Keratinocyte (primary cell): ENCODE data around the gene RAD51. TPM values are rescaled to one million over a fixed set of nuclear protein-coding genes. Genes with fewer than 3 reads are reported as not detected.

Experiments
- DNase-seq: peaks from one replicate; pipeline ENCODE4 v3.0.0-alpha.2; 2011; ENCODE audit warnings: low read depth, missing footprints, low spot score
- FAIRE-seq: peaks from 2 replicates; lab custom pipeline; 2011; peaks lifted over from hg19 to GRCh38; lab: Jason Lieb, UNC
- H2AFZ ChIP-seq: 2 replicates; pipeline ENCODE4 v1.6.0; 2012; ENCODE audit warnings: low read length, control low read depth, inconsistent platforms; ENCODE audit not compliant: control insufficient read depth
- H3K27ac ChIP-seq: 2 replicates; pipeline ENCODE4 v1.5.1; 2011; ENCODE audit warnings: low read length; ENCODE audit not compliant: control insufficient read depth, insufficient read depth
- H3K27me3 ChIP-seq: 3 replicates; pipeline ENCODE4 v1.6.0; 2011; ENCODE audit warnings: low read length; ENCODE audit not compliant: control insufficient read depth, insufficient read depth; ENCODE audit errors: extremely low read depth
- H3K36me3 ChIP-seq, 2 experiments: 2 replicates in 1 of 2; 3 replicates in 1 of 2; pipeline ENCODE4 v1.5.1; 2011; ENCODE audit warnings: low read length in 2 of 2, mild to moderate bottlenecking in 1 of 2; ENCODE audit not compliant: control insufficient read depth in 2 of 2, insufficient read depth in 2 of 2; ENCODE audit errors: extremely low read depth in 1 of 2
- H3K4me1 ChIP-seq: 3 replicates; pipeline ENCODE4 v1.5.1; 2011; ENCODE audit warnings: low read length; ENCODE audit not compliant: control insufficient read depth, insufficient read depth; ENCODE audit errors: extremely low read depth
- H3K4me2 ChIP-seq: 3 replicates; pipeline ENCODE4 v1.6.0; 2011; ENCODE audit warnings: low read depth, low read length; ENCODE audit not compliant: control insufficient read depth, insufficient read depth; ENCODE audit errors: extremely low read depth
- H3K4me3 ChIP-seq, 3 experiments: fragments of 200-600 bp in 1 of 3; sonication (generic) in 1 of 3; 2 replicates in 2 of 3; 3 replicates in 1 of 3; pipeline ENCODE4 v1.5.1; 2011 to 2016; ENCODE audit warnings: low read length in 3 of 3, mild to moderate bottlenecking in 3 of 3, control low read depth in 2 of 3, inconsistent platforms in 1 of 3, low read depth in 1 of 3, mixed read lengths in 1 of 3, mixed run types in 1 of 3, moderate library complexity in 1 of 3; ENCODE audit not compliant: control insufficient read depth in 2 of 3, insufficient read depth in 2 of 3; ENCODE audit errors: extremely low read depth in 1 of 3
- H3K79me2 ChIP-seq: 2 replicates; pipeline ENCODE4 v1.6.0; 2012; ENCODE audit warnings: low read length; ENCODE audit not compliant: control insufficient read depth, insufficient read depth
- H3K9ac ChIP-seq: 3 replicates; pipeline ENCODE4 v1.6.0; 2011; ENCODE audit warnings: low read length; ENCODE audit not compliant: control insufficient read depth, insufficient read depth; ENCODE audit errors: extremely low read depth
- H3K9me1 ChIP-seq: 3 replicates; pipeline ENCODE4 v1.6.0; 2011; ENCODE audit warnings: low read length; ENCODE audit not compliant: control insufficient read depth, insufficient read depth; ENCODE audit errors: extremely low read depth
- H3K9me3 ChIP-seq: 2 replicates; pipeline ENCODE4 v1.5.1; 2012; ENCODE audit warnings: low read depth, low read length; ENCODE audit not compliant: control insufficient read depth
- H4K20me1 ChIP-seq: 3 replicates; pipeline ENCODE4 v1.6.0; 2011; ENCODE audit warnings: low read length; ENCODE audit not compliant: control insufficient read depth, insufficient read depth; ENCODE audit errors: extremely low read depth
- CTCF ChIP-seq, 3 experiments: IDR thresholded peaks in 1 of 3; conservative IDR thresholded peaks in 1 of 3; optimal IDR thresholded peaks in 1 of 3; 2 replicates in 2 of 3; 3 replicates in 1 of 3; pipeline versions ENCODE3 to v1.5.1; 2011; ENCODE audit warnings: low read length in 3 of 3, mild to moderate bottlenecking in 3 of 3, moderate library complexity in 2 of 3, control low read depth in 1 of 3, inconsistent platforms in 1 of 3; ENCODE audit not compliant: insufficient read depth in 2 of 3; ENCODE audit errors: extremely low read depth in 1 of 3
- EZH2 ChIP-seq: IDR thresholded peaks from one replicate; pipeline ENCODE4 v1.6.1; 2012; ENCODE audit warnings: inconsistent platforms, mild to moderate bottlenecking, low read length, moderate library complexity
- dilution Hi-C: fragments of 300-500 bp; cut with MboI; formaldehyde crosslinking; loops from one replicate; pipeline ENCODE4 v1.7.0; 2020; ENCODE audit warnings: low sequenced_read_pairs; ENCODE audit not compliant: extremely low pct_ligation_motif_present
- polyA plus RNA-seq, 5 experiments: library from polyadenylated mRNA; depleted of rRNA in 3 of 5; stranded (reverse) in 3 of 5; stranded (forward) in 1 of 5; unstranded in 1 of 5; fragments of >200 nt; gene quantifications; 1 replicate in 1 of 5; 2 replicates in 3 of 5; 3 replicates in 1 of 5; pipeline versions ENCODE4 v1.2.1 to v1.2.3, GENCODE V29; 2011 to 2012; ENCODE audit warnings: missing spikeins in 2 of 5, low read depth in 1 of 5, low replicate concordance in 1 of 5

The RAD51 gene
- polyA plus RNA-seq, 1 donor (not counting 4 experiments of a cell fraction or from before 2014, with no cell fraction given), result 6.9 TPM

GRCh38 chr15:40744815-40745152, 49.8 kb downstream of the RAD51 start:
- no peaks in the 10 kb centered on the region for H3K27me3 ChIP-seq
- no peak for DNase-seq
- H3K4me1 ChIP-seq, result peaks cover 12% of the 10 kb centered on the region
- dilution Hi-C loops, result no loop called here
- H4K20me1 ChIP-seq, result no peaks in the 10 kb centered on the region
- H3K9ac ChIP-seq, result no peak overlapping the region
- H3K27ac ChIP-seq, result peak overlapping the region; percentile 57
- no peak overlapping the region for H3K4me2 ChIP-seq
- H3K36me3 ChIP-seq, result peaks cover 27 to 50% of the 10 kb centered on the region in 2 experiments
- TF ChIP-seq EZH2, result no peak
- TF ChIP-seq CTCF (optimal IDR thresholded peaks at IDR 0.05 in 1 of 3, IDR thresholded peaks at IDR 0.05 in 1 of 3, conservative IDR thresholded peaks at IDR 0.05 in 1 of 3; ENCODE audit: extremely low read depth in 1 of 3, insufficient read depth in 2 of 3, low read length in 3 of 3), result no peak
- H3K9me1 ChIP-seq, result no peaks in the 10 kb centered on the region
- H3K4me3 ChIP-seq, result no peak overlapping the region
- no peaks in the 10 kb centered on the region for H3K9me3 ChIP-seq
- FAIRE-seq, result no peak
- H3K79me2 ChIP-seq, result no peaks in the 10 kb centered on the region
- H2AFZ ChIP-seq, result no peak overlapping the region

GRCh38 chr15:40746916-40747418, 52.0 kb downstream of the RAD51 start:
- no peaks in the 10 kb centered on the region for H3K9me3 ChIP-seq
- H3K9me1 ChIP-seq, result no peaks in the 10 kb centered on the region
- no peak overlapping the region for H3K4me3 ChIP-seq
- peaks cover 31 to 64% of the 10 kb centered on the region in 2 experiments for H3K36me3 ChIP-seq
- H3K4me2 ChIP-seq, result no peak overlapping the region
- no peak overlapping the region for H3K9ac ChIP-seq
- FAIRE-seq, result no peak
- DNase-seq, result no peak
- no peak overlapping the region for H2AFZ ChIP-seq
- no peaks in the 10 kb centered on the region for H3K27me3 ChIP-seq
- no peaks in the 10 kb centered on the region for H4K20me1 ChIP-seq
- H3K79me2 ChIP-seq, result peaks cover 6% of the 10 kb centered on the region
- TF ChIP-seq EZH2, result no peak
- no peak for TF ChIP-seq CTCF (optimal IDR thresholded peaks at IDR 0.05 in 1 of 3, IDR thresholded peaks at IDR 0.05 in 1 of 3, conservative IDR thresholded peaks at IDR 0.05 in 1 of 3; ENCODE audit: extremely low read depth in 1 of 3, insufficient read depth in 2 of 3, low read length in 3 of 3)
- peaks cover 12% of the 10 kb centered on the region for H3K4me1 ChIP-seq
- dilution Hi-C loops, result no loop called here
- no peak overlapping the region for H3K27ac ChIP-seq
